ENCODE data around the gene ARMH1.

GRCh38 chr1:44695671-44696070 is 21.2 kb downstream of the ARMH1 start:
- no peak for TF ChIP-seq CTCF (IDR thresholded peaks at IDR 0.05; ENCODE audit: low read depth, low read length, poor library complexity, severe bottlenecking)
- no peak for TF ChIP-seq EZH2phosphoT487 (IDR thresholded peaks at IDR 0.05; ENCODE audit: borderline replicate concordance, low read length)

Data from DOHH2 (cell line).